GM23248 (cell line): ENCODE data around the gene WDFY1. TPM values are rescaled to one million over a fixed set of nuclear protein-coding genes. Genes with fewer than 3 reads are reported as not detected.

Experiments used
- DNase-seq: peaks from one replicate; pipeline ENCODE4 v3.0.0-alpha.2; 2015
- H2AFZ ChIP-seq: fragments of 200-600 bp; sonication (generic); 2 replicates; pipeline ENCODE4 v1.6.1; 2016; ENCODE audit warnings: antibody characterized with exemption
- H3F3A ChIP-seq: fragments of 200-600 bp; sonication (generic); 2 replicates; pipeline ENCODE4 v1.6.1; 2016; ENCODE audit warnings: mild to moderate bottlenecking, antibody characterized with exemption, mixed run types; ENCODE audit not compliant: insufficient read depth
- H3K27ac ChIP-seq: fragments of 200-600 bp; sonication (generic); 2 replicates; pipeline ENCODE4 v1.5.1; 2016; ENCODE audit warnings: mild to moderate bottlenecking
- H3K27me3 ChIP-seq: fragments of 200-600 bp; sonication (generic); replicated peaks from 2 replicates; pipeline ENCODE4 v1.6.1; 2016; ENCODE audit warnings: mild to moderate bottlenecking; ENCODE audit not compliant: insufficient read depth
- H3K36me3 ChIP-seq: fragments of 200-600 bp; sonication (generic); 2 replicates; pipeline ENCODE4 v1.6.1; 2016; ENCODE audit warnings: low read depth, mild to moderate bottlenecking
- H3K4me1 ChIP-seq: fragments of 200-600 bp; sonication (generic); 2 replicates; pipeline ENCODE4 v1.6.1; 2016; ENCODE audit warnings: mild to moderate bottlenecking; ENCODE audit not compliant: insufficient read depth
- H3K4me2 ChIP-seq: fragments of 200-600 bp; sonication (generic); one replicate; pipeline ENCODE4 v1.6.1; 2016; ENCODE audit warnings: mild to moderate bottlenecking; ENCODE audit not compliant: unreplicated experiment
- H3K4me3 ChIP-seq: fragments of 200-600 bp; sonication (generic); 2 replicates; pipeline ENCODE4 v1.5.1; 2016; ENCODE audit warnings: mild to moderate bottlenecking
- H3K79me2 ChIP-seq: fragments of 200-600 bp; sonication (generic); 2 replicates; pipeline ENCODE4 v1.6.1; 2016; ENCODE audit warnings: mild to moderate bottlenecking; ENCODE audit not compliant: insufficient read depth
- H3K9ac ChIP-seq: fragments of 200-600 bp; sonication (generic); 2 replicates; pipeline ENCODE4 v1.6.1; 2016; ENCODE audit warnings: mild to moderate bottlenecking
- H3K9me2 ChIP-seq: fragments of 200-600 bp; sonication (generic); 2 replicates; pipeline ENCODE4 v1.6.1; 2016; ENCODE audit warnings: mixed run types, mild to moderate bottlenecking, moderate library complexity; ENCODE audit not compliant: insufficient read depth
- H3K9me3 ChIP-seq: fragments of 200-600 bp; sonication (generic); one replicate; pipeline ENCODE4 v1.6.1; 2017; ENCODE audit warnings: low read depth
- H4K20me1 ChIP-seq: fragments of 200-600 bp; sonication (generic); 2 replicates; pipeline ENCODE4 v1.6.0; 2016; ENCODE audit not compliant: insufficient read depth
- EZH2 ChIP-seq: fragments of 200-600 bp; sonication (generic); IDR thresholded peaks from 2 replicates; pipeline ENCODE4 v1.6.1; 2018; ENCODE audit warnings: antibody characterized with exemption, mild to moderate bottlenecking; ENCODE audit not compliant: insufficient read depth, poor library complexity, severe bottlenecking
- EZH2phosphoT487 ChIP-seq: fragments of 200-600 bp; sonication (generic); IDR thresholded peaks from 2 replicates; pipeline ENCODE4 v1.6.1; 2018; ENCODE audit warnings: antibody characterized with exemption, moderate library complexity, mild to moderate bottlenecking, low read depth; ENCODE audit not compliant: insufficient read depth
- WGBS, 2 experiments: methylation state at CpG; one replicate each; pipeline ENCODE4 v1.1.6; 2015 to 2017; ENCODE audit warnings: low lambda C conversion rate in 2 of 2, low coverage in 1 of 2; ENCODE audit errors: missing lambda C conversion rate in 2 of 2; 5-methylcytosine and 5-hydroxymethylcytosine counted together
- in situ Hi-C: fragments of 300-500 bp; cut with MboI; formaldehyde crosslinking; loops from 2 replicates; pipeline ENCODE4 v1.15.0; 2020
- polyA plus RNA-seq: library from polyadenylated mRNA; unstranded; fragments of >200 nt; fragmentation: Nextera tagmentation; extraction: Ambion mirVana; gene quantifications from 2 replicates; pipeline ENCODE4 v1.2.1, GENCODE V29; 2016
- total RNA-seq: library from RNA; depleted of rRNA; stranded (reverse); fragments of >200 nt; shearing (Covaris generic); gene quantifications from 2 replicates; pipeline ENCODE4 v1.2.3, GENCODE V29; 2014

WDFY1 gene
- total and polyA plus RNA-seq, 2 experiments from 2014 or later = 65.1 to 81.2 TPM

DNA sequence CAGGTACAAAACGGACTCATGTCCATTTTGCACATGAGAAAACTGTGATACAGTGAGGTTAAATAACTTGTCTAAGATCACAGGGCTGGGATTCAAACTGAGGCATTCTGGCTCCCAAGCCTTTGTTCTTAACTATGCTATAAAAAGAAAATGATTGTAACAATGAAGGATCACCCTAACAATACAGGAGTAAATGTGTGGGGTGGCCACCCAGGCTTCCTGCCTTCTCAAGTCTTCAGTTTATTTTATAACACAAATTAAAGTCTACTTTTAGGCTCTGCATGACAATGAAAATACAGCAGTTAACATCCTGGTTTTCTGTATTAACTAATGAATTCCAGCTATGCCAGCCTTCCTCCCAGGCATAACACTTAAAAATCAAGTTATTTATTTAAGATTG lies 7.6 kb downstream of the WDFY1 start:
- no peak for TF ChIP-seq EZH2phosphoT487
- TF ChIP-seq EZH2 = no peak
- peak overlapping the region; percentile 36 for H3K4me2 ChIP-seq
- H3K36me3 ChIP-seq = no peaks in the 10 kb centered on the region
- peaks cover 54% of the 10 kb centered on the region for H3K4me1 ChIP-seq
- no peaks in the 10 kb centered on the region for H3K27me3 ChIP-seq
- H3K9ac ChIP-seq = no peak overlapping the region
- 0 to 8% methylated on average over 1 of the region's 1 CpG for WGBS, 2 experiments
- no peaks in the 10 kb centered on the region for H3K9me3 ChIP-seq
- no peaks in the 10 kb centered on the region; the same call in 1 of the 2 replicates for H4K20me1 ChIP-seq
- no peak overlapping the region for H3K4me3 ChIP-seq
- H3F3A ChIP-seq = peaks cover 28% of the 10 kb centered on the region
- in situ Hi-C loops = no loop called here
- H3K79me2 ChIP-seq = peaks cover 85% of the 10 kb centered on the region
- no peaks in the 10 kb centered on the region for H3K9me2 ChIP-seq
- DNase-seq = no peak
- no peak overlapping the region for H3K27ac ChIP-seq
- no peak overlapping the region for H2AFZ ChIP-seq

DNA sequence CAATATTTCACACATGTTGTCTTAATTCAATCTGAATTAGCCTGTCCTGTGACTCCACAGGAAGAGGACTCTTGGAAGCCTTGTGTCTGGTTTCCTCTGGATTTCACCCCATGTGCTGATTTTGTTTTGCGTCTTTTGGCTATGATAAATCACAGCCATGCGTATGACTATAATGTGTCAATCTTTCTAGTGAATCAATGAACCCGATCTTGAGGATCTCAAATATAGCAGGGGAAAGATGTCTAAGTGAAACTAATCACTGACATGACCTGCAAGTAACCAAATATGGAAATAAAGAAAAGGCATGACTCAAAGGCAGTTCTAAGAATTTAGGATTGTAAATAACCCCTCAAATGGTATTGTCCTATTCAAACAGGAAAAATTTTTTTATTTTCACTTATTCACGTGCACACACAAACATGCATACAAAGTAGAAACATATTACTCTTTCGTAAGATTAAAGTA lies 8.2 kb downstream of the WDFY1 start:
- 0 out of 2 replicates have a peak overlapping the region, but pooled peaks have one; percentile 8 for H3K27ac ChIP-seq
- no peaks in the 10 kb centered on the region for H3K27me3 ChIP-seq
- no peaks in the 10 kb centered on the region; the same call in 1 of the 2 replicates for H4K20me1 ChIP-seq
- peaks cover 92% of the 10 kb centered on the region for H3K79me2 ChIP-seq
- H3K9me2 ChIP-seq = no peaks in the 10 kb centered on the region
- H2AFZ ChIP-seq = no peak overlapping the region
- H3K9ac ChIP-seq = no peak overlapping the region
- H3K4me1 ChIP-seq = peaks cover 54% of the 10 kb centered on the region
- no peak overlapping the region for H3K4me3 ChIP-seq
- peak; percentile 37 for DNase-seq
- in situ Hi-C loops = no loop called here
- H3K4me2 ChIP-seq = peak overlapping the region; percentile 36
- no peaks in the 10 kb centered on the region for H3K36me3 ChIP-seq
- no peak for TF ChIP-seq EZH2
- TF ChIP-seq EZH2phosphoT487 = no peak
- peaks cover 28% of the 10 kb centered on the region for H3F3A ChIP-seq
- WGBS, 2 experiments = 6 to 8% methylated on average over 5 of the region's 5 CpGs
- H3K9me3 ChIP-seq = no peaks in the 10 kb centered on the region

GRCh38 chr2:223935459-223936125 lies 9.5 kb downstream of the WDFY1 start:
- Histone ChIP-seq H3K4me1 (peaks cover 45% of the 10 kb centered on the region), H3K4me3 (no peak overlapping the region), H3K9me2 (no peaks in the 10 kb centered on the region), H3K4me2 (no peak overlapping the region), H3F3A (peaks cover 15% of the 10 kb centered on the region), H3K79me2 (peaks cover 100% of the 10 kb centered on the region), H2AFZ (no peak overlapping the region), H3K27ac (no peak overlapping the region), H3K9me3 (no peaks in the 10 kb centered on the region), H4K20me1 (no peaks in the 10 kb centered on the region; the same call in 1 of the 2 replicates), H3K9ac (no peak overlapping the region), H3K36me3 (no peaks in the 10 kb centered on the region), H3K27me3 (no peaks in the 10 kb centered on the region)
- TF ChIP-seq EZH2 = no peak
- no peak for TF ChIP-seq EZH2phosphoT487
- no peak for DNase-seq
- in situ Hi-C loops = no loop called here

GRCh38 chr2:223934870-223935269 lies 10.3 kb downstream of the WDFY1 start:
- WGBS, 2 experiments = 81 to 84% methylated on average over 6 of the region's 6 CpGs
- no peak for DNase-seq
- Histone ChIP-seq H3K4me2 (peak overlapping the region; percentile 4), H2AFZ (no peak overlapping the region), H4K20me1 (no peaks in the 10 kb centered on the region; the same call in 1 of the 2 replicates), H3K79me2 (peaks cover 100% of the 10 kb centered on the region), H3K27me3 (no peaks in the 10 kb centered on the region), H3K9me3 (no peaks in the 10 kb centered on the region), H3K4me3 (no peak overlapping the region), H3K9ac (no peak overlapping the region), H3K4me1 (peaks cover 45% of the 10 kb centered on the region), H3F3A (peaks cover 8% of the 10 kb centered on the region), H3K36me3 (no peaks in the 10 kb centered on the region), H3K9me2 (no peaks in the 10 kb centered on the region), H3K27ac (no peak overlapping the region)
- in situ Hi-C loops = no loop called here
- TF ChIP-seq EZH2 (no peak), EZH2phosphoT487 (no peak)
